HEK293 (cell line): ENCODE data around the gene ABL2.

Experiments used
- GLI2 ChIP-seq: fragments of 450-650 bp; formaldehyde crosslinking; IDR thresholded peaks from 2 replicates; pipeline ENCODE4; 2017; ENCODE audit warnings: missing biosample characterization, missing genetic modification characterization, low read depth, borderline replicate concordance
- GLI4 ChIP-seq: fragments of 450-650 bp; formaldehyde crosslinking; IDR thresholded peaks from 2 replicates; pipeline ENCODE4 v1.5.1; 2016; ENCODE audit warnings: missing biosample characterization, missing genetic modification characterization
- KLF10 ChIP-seq: fragments of 450-650 bp; IDR thresholded peaks from 2 replicates; pipeline ENCODE4 v1.5.1; 2018; ENCODE audit warnings: missing biosample characterization, mild to moderate bottlenecking, missing genetic modification characterization
- KLF9 ChIP-seq: fragments of 450-650 bp; formaldehyde crosslinking; IDR thresholded peaks from 2 replicates; pipeline ENCODE4 v1.5.1; 2016; ENCODE audit warnings: missing biosample characterization, missing genetic modification characterization, low read depth
- ZNF121 ChIP-seq: fragments of 450-650 bp; formaldehyde crosslinking; IDR thresholded peaks from 2 replicates; pipeline ENCODE4 v1.5.1; 2016; ENCODE audit warnings: missing biosample characterization, missing genetic modification characterization
- ZNF16 ChIP-seq: fragments of 450-650 bp; formaldehyde crosslinking; IDR thresholded peaks from 2 replicates; pipeline ENCODE4 v1.5.1; 2016; ENCODE audit warnings: low read depth, missing biosample characterization, missing genetic modification characterization
- TF ChIP-seq, protein P1 (sequence below): fragments of 450-650 bp; formaldehyde crosslinking; IDR thresholded peaks from 2 replicates; pipeline ENCODE4 v1.5.1; 2016; ENCODE audit warnings: missing biosample characterization, missing genetic modification characterization
- TF ChIP-seq, protein P2 (sequence below): fragments of 450-650 bp; formaldehyde crosslinking; IDR thresholded peaks from 2 replicates; pipeline ENCODE4 v1.5.1; 2016; ENCODE audit warnings: missing biosample characterization, missing genetic modification characterization, low read depth
- TF ChIP-seq, protein P3 (sequence below): fragments of 450-650 bp; formaldehyde crosslinking; IDR thresholded peaks from 2 replicates; pipeline ENCODE4 v1.5.1; 2017; ENCODE audit warnings: missing biosample characterization, missing genetic modification characterization
- TF ChIP-seq, protein P4 (sequence below): fragments of 450-650 bp; formaldehyde crosslinking; IDR thresholded peaks from 2 replicates; pipeline ENCODE4 v1.5.1; 2017; ENCODE audit warnings: missing biosample characterization, missing genetic modification characterization

DNA sequence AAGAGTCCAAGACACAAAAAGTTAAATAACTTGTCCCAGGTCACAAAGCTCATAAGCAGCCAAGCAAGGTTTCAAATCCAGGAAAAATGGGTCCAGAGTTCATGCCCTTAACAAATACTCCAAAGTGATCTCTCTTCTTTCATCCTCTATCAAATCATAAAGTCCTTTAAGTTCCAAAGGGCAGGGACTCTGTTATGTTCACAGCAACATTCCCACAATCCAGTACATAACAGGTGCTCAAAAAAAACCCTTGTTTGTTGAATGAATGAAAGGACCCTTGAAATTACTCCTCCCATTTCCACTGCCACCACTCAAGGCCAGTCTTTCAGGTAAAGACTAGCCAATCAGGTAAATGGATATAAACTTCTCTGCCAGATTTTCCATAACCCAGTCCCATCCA lies 2.7 kb downstream of the ABL2 start:
- TF ChIP-seq, protein P1, sequence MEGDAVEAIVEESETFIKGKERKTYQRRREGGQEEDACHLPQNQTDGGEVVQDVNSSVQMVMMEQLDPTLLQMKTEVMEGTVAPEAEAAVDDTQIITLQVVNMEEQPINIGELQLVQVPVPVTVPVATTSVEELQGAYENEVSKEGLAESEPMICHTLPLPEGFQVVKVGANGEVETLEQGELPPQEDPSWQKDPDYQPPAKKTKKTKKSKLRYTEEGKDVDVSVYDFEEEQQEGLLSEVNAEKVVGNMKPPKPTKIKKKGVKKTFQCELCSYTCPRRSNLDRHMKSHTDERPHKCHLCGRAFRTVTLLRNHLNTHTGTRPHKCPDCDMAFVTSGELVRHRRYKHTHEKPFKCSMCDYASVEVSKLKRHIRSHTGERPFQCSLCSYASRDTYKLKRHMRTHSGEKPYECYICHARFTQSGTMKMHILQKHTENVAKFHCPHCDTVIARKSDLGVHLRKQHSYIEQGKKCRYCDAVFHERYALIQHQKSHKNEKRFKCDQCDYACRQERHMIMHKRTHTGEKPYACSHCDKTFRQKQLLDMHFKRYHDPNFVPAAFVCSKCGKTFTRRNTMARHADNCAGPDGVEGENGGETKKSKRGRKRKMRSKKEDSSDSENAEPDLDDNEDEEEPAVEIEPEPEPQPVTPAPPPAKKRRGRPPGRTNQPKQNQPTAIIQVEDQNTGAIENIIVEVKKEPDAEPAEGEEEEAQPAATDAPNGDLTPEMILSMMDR: no peak
- TF ChIP-seq KLF10: no peak
- TF ChIP-seq, protein P2, sequence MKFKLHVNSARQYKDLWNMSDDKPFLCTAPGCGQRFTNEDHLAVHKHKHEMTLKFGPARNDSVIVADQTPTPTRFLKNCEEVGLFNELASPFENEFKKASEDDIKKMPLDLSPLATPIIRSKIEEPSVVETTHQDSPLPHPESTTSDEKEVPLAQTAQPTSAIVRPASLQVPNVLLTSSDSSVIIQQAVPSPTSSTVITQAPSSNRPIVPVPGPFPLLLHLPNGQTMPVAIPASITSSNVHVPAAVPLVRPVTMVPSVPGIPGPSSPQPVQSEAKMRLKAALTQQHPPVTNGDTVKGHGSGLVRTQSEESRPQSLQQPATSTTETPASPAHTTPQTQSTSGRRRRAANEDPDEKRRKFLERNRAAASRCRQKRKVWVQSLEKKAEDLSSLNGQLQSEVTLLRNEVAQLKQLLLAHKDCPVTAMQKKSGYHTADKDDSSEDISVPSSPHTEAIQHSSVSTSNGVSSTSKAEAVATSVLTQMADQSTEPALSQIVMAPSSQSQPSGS (tag by site-specific recombination): no peak
- TF ChIP-seq KLF9 (tag by site-specific recombination): no peak
- TF ChIP-seq, protein P3, sequence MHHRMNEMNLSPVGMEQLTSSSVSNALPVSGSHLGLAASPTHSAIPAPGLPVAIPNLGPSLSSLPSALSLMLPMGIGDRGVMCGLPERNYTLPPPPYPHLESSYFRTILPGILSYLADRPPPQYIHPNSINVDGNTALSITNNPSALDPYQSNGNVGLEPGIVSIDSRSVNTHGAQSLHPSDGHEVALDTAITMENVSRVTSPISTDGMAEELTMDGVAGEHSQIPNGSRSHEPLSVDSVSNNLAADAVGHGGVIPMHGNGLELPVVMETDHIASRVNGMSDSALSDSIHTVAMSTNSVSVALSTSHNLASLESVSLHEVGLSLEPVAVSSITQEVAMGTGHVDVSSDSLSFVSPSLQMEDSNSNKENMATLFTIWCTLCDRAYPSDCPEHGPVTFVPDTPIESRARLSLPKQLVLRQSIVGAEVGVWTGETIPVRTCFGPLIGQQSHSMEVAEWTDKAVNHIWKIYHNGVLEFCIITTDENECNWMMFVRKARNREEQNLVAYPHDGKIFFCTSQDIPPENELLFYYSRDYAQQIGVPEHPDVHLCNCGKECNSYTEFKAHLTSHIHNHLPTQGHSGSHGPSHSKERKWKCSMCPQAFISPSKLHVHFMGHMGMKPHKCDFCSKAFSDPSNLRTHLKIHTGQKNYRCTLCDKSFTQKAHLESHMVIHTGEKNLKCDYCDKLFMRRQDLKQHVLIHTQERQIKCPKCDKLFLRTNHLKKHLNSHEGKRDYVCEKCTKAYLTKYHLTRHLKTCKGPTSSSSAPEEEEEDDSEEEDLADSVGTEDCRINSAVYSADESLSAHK: no peak
- no peak for TF ChIP-seq GLI2 (tag by site-specific recombination)
- TF ChIP-seq, protein P4, sequence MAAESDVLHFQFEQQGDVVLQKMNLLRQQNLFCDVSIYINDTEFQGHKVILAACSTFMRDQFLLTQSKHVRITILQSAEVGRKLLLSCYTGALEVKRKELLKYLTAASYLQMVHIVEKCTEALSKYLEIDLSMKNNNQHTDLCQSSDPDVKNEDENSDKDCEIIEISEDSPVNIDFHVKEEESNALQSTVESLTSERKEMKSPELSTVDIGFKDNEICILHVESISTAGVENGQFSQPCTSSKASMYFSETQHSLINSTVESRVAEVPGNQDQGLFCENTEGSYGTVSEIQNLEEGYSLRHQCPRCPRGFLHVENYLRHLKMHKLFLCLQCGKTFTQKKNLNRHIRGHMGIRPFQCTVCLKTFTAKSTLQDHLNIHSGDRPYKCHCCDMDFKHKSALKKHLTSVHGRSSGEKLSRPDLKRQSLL (tag by site-specific recombination): no peak
- no peak for TF ChIP-seq ZNF121
- no peak for TF ChIP-seq ZNF16 (tag by site-specific recombination)
- no peak for TF ChIP-seq GLI4 (tag by site-specific recombination)
